IMR-90 (cell line): ENCODE data around the gene LRRFIP1. TPM values are rescaled to one million over a fixed set of nuclear protein-coding genes. Genes with fewer than 3 reads are reported as not detected.
A peak's percentile ranks its signal among the peaks of the same experiment; 100 is the strongest.

Source experiments
- ATAC-seq: fragments of 200-7000 bp; cut with Tn5 transposase; 2 replicates; pipeline ENCODE4 v1.9.1; 2020; ENCODE audit warnings: low read depth, mild to moderate bottlenecking, moderate library complexity
- BruUV-seq: library from RNA; stranded (reverse); fragments of 400-500 nt; replicated peaks from 2 replicates; lab custom pipeline; 2021; lab: Mats Ljungman, UMichigan
- CTCF ChIA-PET: fragments of 300-600 bp; formaldehyde crosslinking; extraction: SDS; loops from one replicate; lab custom pipeline; 2021; ENCODE audit warnings: antibody characterized with exemption; lab: Yijun Ruan, JAX
- POLR2A ChIA-PET: fragments of 300-600 bp; sonication (Branson Sonifier 250); formaldehyde crosslinking; loops from one replicate; lab custom pipeline; 2022; ENCODE audit warnings: antibody characterized with exemption; ENCODE audit not compliant: unreplicated experiment; lab: Charles Lee
- DNase-seq: peaks from one replicate; pipeline ENCODE4 v3.0.0; 2013
- H2AFZ ChIP-seq: replicated peaks from 2 replicates; pipeline ENCODE3; 2013; ENCODE audit warnings: low read length, mild to moderate bottlenecking; ENCODE audit not compliant: poor library complexity
- H2AK5ac ChIP-seq: 2 replicates; pipeline ENCODE4 v1.6.1; 2013; ENCODE audit warnings: low read depth, low read length, inconsistent platforms
- H2AK9ac ChIP-seq: replicated peaks from 2 replicates; pipeline ENCODE3; 2013; ENCODE audit warnings: mild to moderate bottlenecking, low read depth, low read length, moderate library complexity; ENCODE audit not compliant: poor library complexity
- H2BK120ac ChIP-seq: 2 replicates; pipeline ENCODE4 v1.6.1; 2013; ENCODE audit warnings: low read depth, low read length, inconsistent platforms
- H2BK15ac ChIP-seq: 3 replicates; pipeline ENCODE4 v1.6.1; 2013; ENCODE audit warnings: low read depth, low read length, inconsistent platforms
- H2BK20ac ChIP-seq: 2 replicates; pipeline ENCODE4 v1.6.1; 2013; ENCODE audit warnings: low read depth, mild to moderate bottlenecking, inconsistent platforms, low read length, moderate library complexity
- H2BK5ac ChIP-seq: 2 replicates; pipeline ENCODE4 v1.6.1; 2013; ENCODE audit warnings: mild to moderate bottlenecking, low read depth, low read length, inconsistent platforms; ENCODE audit not compliant: poor library complexity, severe bottlenecking
- H3K14ac ChIP-seq: replicated peaks from 2 replicates; pipeline ENCODE4 v1.6.1; 2013; ENCODE audit warnings: low read depth, low read length, inconsistent platforms
- H3K18ac ChIP-seq: 2 replicates; pipeline ENCODE4 v1.6.1; 2013; ENCODE audit warnings: low read depth, low read length, control low read depth
- H3K23ac ChIP-seq: 2 replicates; pipeline ENCODE4 v1.6.1; 2013; ENCODE audit warnings: low read depth, low read length, inconsistent platforms
- H3K27ac ChIP-seq: 2 replicates; pipeline ENCODE4 v1.5.1; 2013; ENCODE audit warnings: mild to moderate bottlenecking, control low read depth, low read length; ENCODE audit not compliant: insufficient read depth
- H3K27me3 ChIP-seq: 2 replicates; pipeline ENCODE4 v1.6.1; 2013; ENCODE audit warnings: low read length; ENCODE audit not compliant: control insufficient read depth, insufficient read depth
- H3K36me3 ChIP-seq: 2 replicates; pipeline ENCODE4 v1.6.1; 2013; ENCODE audit warnings: low read length, mixed read lengths; ENCODE audit not compliant: control insufficient read depth, insufficient read depth
- H3K4ac ChIP-seq: 2 replicates; pipeline ENCODE4 v1.6.1; 2013; ENCODE audit warnings: low read depth, low read length, inconsistent platforms
- H3K4me1 ChIP-seq: 2 replicates; pipeline ENCODE4 v1.6.1; 2013; ENCODE audit warnings: low read length, mixed read lengths; ENCODE audit not compliant: control insufficient read depth, insufficient read depth
- H3K4me2 ChIP-seq: 2 replicates; pipeline ENCODE4 v1.6.1; 2013; ENCODE audit warnings: low read depth, mild to moderate bottlenecking, control low read depth, low read length, moderate library complexity
- H3K4me3 ChIP-seq: 2 replicates; pipeline ENCODE4 v1.5.1; 2013; ENCODE audit warnings: low read depth, mild to moderate bottlenecking, control low read depth, low read length, moderate library complexity; ENCODE audit not compliant: insufficient read depth
- H3K56ac ChIP-seq: 2 replicates; pipeline ENCODE4 v1.6.1; 2013; ENCODE audit warnings: low read length, inconsistent platforms; ENCODE audit not compliant: insufficient read depth; ENCODE audit errors: extremely low read depth
- H3K79me1 ChIP-seq, 2 experiments: 2 replicates each; pipeline ENCODE4 v1.6.1; 2013; ENCODE audit warnings: low read length in 2 of 2, inconsistent platforms in 1 of 2, low read depth in 1 of 2
- H3K9ac ChIP-seq: 2 replicates; pipeline ENCODE4 v1.6.1; 2013; ENCODE audit warnings: low read depth, low read length, control low read depth
- H3K9me1 ChIP-seq: 2 replicates; pipeline ENCODE4 v1.6.1; 2013; ENCODE audit warnings: low read length, inconsistent platforms; ENCODE audit not compliant: insufficient read depth
- H3K9me3 ChIP-seq: 2 replicates; pipeline ENCODE4 v1.6.1; 2013; ENCODE audit warnings: low read length; ENCODE audit not compliant: control insufficient read depth, insufficient read depth
- H4K20me1 ChIP-seq: 2 replicates; pipeline ENCODE4 v1.6.1; 2013; ENCODE audit warnings: low read length, inconsistent platforms; ENCODE audit not compliant: insufficient read depth
- H4K5ac ChIP-seq: 2 replicates; pipeline ENCODE4 v1.6.1; 2013; ENCODE audit warnings: mild to moderate bottlenecking, low read depth, low read length, control low read depth
- H4K8ac ChIP-seq, 2 experiments: 2 replicates each; pipeline ENCODE4 v1.6.1; 2013; ENCODE audit warnings: low read depth in 2 of 2, low read length in 2 of 2, control low read depth in 1 of 2, inconsistent platforms in 1 of 2
- H4K91ac ChIP-seq: 2 replicates; pipeline ENCODE4 v1.6.1; 2013; ENCODE audit warnings: low read depth, low read length, inconsistent platforms; ENCODE audit not compliant: insufficient read depth
- BHLHE40 ChIP-seq: fragments of 150-350 bp; IDR thresholded peaks from 2 replicates; pipeline ENCODE4 v1.6.1; 2016; ENCODE audit warnings: mild to moderate bottlenecking, low read depth, low read length
- FOS ChIP-seq: fragments of 150-350 bp; IDR thresholded peaks from 2 replicates; pipeline ENCODE4 v1.6.1; 2016; ENCODE audit warnings: low read depth, low read length
- MAFK ChIP-seq: IDR thresholded peaks from 2 replicates; pipeline ENCODE4 v1.6.1; 2012; ENCODE audit warnings: low read depth, low read length, improper control_type of control experiment
- MAZ ChIP-seq: IDR thresholded peaks from 2 replicates; pipeline ENCODE4 v1.6.1; 2012; ENCODE audit warnings: low read depth, mild to moderate bottlenecking, low read length, improper control_type of control experiment, moderate library complexity, borderline replicate concordance
- MXI1 ChIP-seq: IDR thresholded peaks from 2 replicates; pipeline ENCODE4 v1.6.1; 2012; ENCODE audit warnings: low read depth, mild to moderate bottlenecking, low read length, moderate library complexity, borderline replicate concordance
- NFE2L2 ChIP-seq: fragments of 150-350 bp; IDR thresholded peaks from 2 replicates; pipeline ENCODE4 v1.6.1; 2016; ENCODE audit warnings: low read depth, mild to moderate bottlenecking, low read length
- RCOR1 ChIP-seq: IDR thresholded peaks from 2 replicates; pipeline ENCODE4 v1.6.1; 2012; ENCODE audit warnings: mild to moderate bottlenecking, low read length, improper control_type of control experiment; ENCODE audit not compliant: insufficient replicate concordance
- RFX5 ChIP-seq: IDR thresholded peaks from 2 replicates; pipeline ENCODE4 v1.8.0; 2012; ENCODE audit warnings: low read depth, mild to moderate bottlenecking, low read length, moderate library complexity
- WGBS, 2 experiments: methylation state at CpG; one replicate each; pipeline versions ENCODE4 v1.1.5 to v1.1.7; 2013; ENCODE audit warnings: missing lambda C conversion rate in 2 of 2; ENCODE audit not compliant: insufficient read length in 1 of 2; ENCODE audit errors: extremely low coverage in 2 of 2; 5-methylcytosine and 5-hydroxymethylcytosine counted together
- dilution Hi-C: fragments of 300-500 bp; cut with HindIII; formaldehyde crosslinking; loops from one replicate; pipeline ENCODE4 v1.14.3; 2018; ENCODE audit warnings: low sequenced_read_pairs; ENCODE audit not compliant: unreplicated experiment
- in situ Hi-C: fragments of 300-500 bp; cut with MboI; formaldehyde crosslinking; loops from 3 replicates; pipeline ENCODE4 v1.14.3; 2019; ENCODE audit warnings: low sequenced_read_pairs, inconsistent platforms, mixed read lengths
- intact Hi-C: fragments of 100-400 bp; cut with micrococcal nuclease; formaldehyde crosslinking; loops from 2 replicates; pipeline ENCODE4 v1.10.0; 2022
- polyA plus RNA-seq, 3 experiments: library from polyadenylated mRNA; depleted of rRNA; stranded (reverse); fragments of >200 nt; gene quantifications; 2 replicates each; pipeline ENCODE4 v1.2.3, GENCODE V29; 2012; ENCODE audit warnings: low replicate concordance in 1 of 3
- total RNA-seq: library from RNA; depleted of rRNA; stranded (reverse); fragments of >200 nt; gene quantifications from 2 replicates; pipeline ENCODE4 v1.2.3, GENCODE V29; 2012
- TF ChIP-seq, protein P1 (sequence below): conservative IDR thresholded peaks from 2 replicates; pipeline ENCODE4 v1.5.1; 2012; ENCODE audit warnings: mild to moderate bottlenecking, low read depth, low read length, improper control_type of control experiment
- TF ChIP-seq, protein P2 (sequence below): fragments of 150-350 bp; IDR thresholded peaks from 2 replicates; pipeline ENCODE4 v1.6.1; 2016; ENCODE audit warnings: low read depth, mild to moderate bottlenecking, low read length, moderate library complexity, borderline replicate concordance
- TF ChIP-seq, protein P3 (sequence below): fragments of 150-350 bp; IDR thresholded peaks from 2 replicates; pipeline ENCODE4 v1.6.1; 2017; ENCODE audit warnings: mild to moderate bottlenecking, antibody characterized with exemption, low read length, low read depth

The LRRFIP1 gene
- total and polyA plus RNA-seq, 2 of the 4 experiments (the other 2 are of a cell fraction): 52.2 to 54.4 TPM

DNA sequence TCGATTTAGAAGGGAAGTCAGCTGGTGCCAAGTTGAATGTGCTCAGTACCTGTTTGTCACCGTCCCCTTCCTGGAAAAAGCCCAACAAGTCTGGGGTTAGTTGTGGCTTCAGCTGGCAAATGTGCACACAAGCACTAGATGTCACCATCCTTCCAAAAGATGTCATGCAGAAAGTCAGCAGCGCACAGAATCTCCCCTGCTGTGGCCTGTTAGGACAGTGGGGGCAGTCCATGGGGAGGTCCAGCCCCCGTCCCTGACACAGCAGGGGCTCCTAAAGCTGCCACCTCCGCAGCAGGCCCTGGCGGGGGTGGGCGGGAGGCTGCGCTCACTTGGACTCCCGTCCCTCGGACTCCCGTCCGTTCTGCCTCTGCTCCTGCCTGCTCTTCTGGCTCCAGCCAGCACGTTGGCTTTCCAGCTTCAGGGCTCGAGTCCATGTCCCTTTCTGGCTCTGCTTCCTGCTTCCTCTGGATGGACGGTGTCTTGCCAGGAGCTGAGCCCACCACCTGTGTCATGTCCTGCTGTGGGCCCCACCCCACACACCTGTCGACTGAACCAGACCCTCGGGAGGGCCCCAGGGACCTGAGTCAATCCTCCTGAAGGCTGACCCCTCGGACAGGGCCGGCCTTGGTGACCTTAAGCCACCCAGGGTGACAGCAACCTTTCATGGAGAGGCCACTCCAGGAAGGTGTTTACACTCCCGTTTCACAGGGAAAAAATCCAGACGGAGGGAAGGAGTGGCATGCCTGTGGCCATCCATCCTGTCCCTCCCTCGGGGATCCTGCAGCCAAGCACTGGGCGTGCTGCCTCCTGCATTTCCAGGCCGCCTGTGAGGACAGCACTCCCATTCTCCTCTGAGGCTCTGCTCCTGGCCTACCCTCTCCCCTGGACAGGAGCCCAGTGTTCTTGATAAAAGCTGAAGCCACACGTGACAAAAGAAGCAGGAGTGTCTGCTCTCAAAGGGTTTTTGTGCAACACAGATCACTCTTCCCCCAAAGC is 45.3 kb upstream of the LRRFIP1 start:
- 0 out of 2 replicates have a peak, but pooled peaks cover 3% of the 10 kb centered on the region for H3K9me1 ChIP-seq
- H3K14ac ChIP-seq: peak overlapping the region; percentile 43
- no peaks in the 10 kb centered on the region for H3K9me3 ChIP-seq
- H4K8ac ChIP-seq: peak overlapping the region in 1 of 2 experiments; percentile 71; a peak in 1 of 4 replicates
- intact Hi-C loops: loop anchor here (1.0 to 2.0 kb wide), 3 partner anchors 91 to 192 kb away; no protein-coding TSS in a partner anchor
- POLR2A ChIA-PET: interaction anchor here (0.6 to 0.8 kb wide), 2 partner anchors 10 to 168 kb away, joined by 6 to 10 read pairs; partner anchors contain the start of gene COL6A3
- dilution Hi-C loops: no loop called here
- peak overlapping the region; percentile 80 for H2AK5ac ChIP-seq
- H3K4ac ChIP-seq: peak overlapping the region; percentile 65
- no peak overlapping the region for H3K9ac ChIP-seq
- H4K20me1 ChIP-seq: no peaks in the 10 kb centered on the region
- H2AFZ ChIP-seq: peak overlapping the region; percentile 89
- peak overlapping the region; percentile 38; the same call in 1 of the 2 replicates for H3K4me2 ChIP-seq
- H3K4me3 ChIP-seq: no peak overlapping the region
- no TSS peak for BruUV-seq
- no peak overlapping the region for H3K27ac ChIP-seq
- 0 out of 2 replicates have a peak overlapping the region, but pooled peaks have one; percentile 5 for H4K91ac ChIP-seq
- H3K18ac ChIP-seq: no peak overlapping the region
- in situ Hi-C loops: no loop called here
- H3K4me1 ChIP-seq: no peaks in the 10 kb centered on the region
- H3K79me1 ChIP-seq: no peaks in the 10 kb centered on the region
- 25% methylated on average over 7 of the region's 25 CpGs; no CpG with 5 or more reads in 1 of the 2 experiments for WGBS, 2 experiments
- H3K56ac ChIP-seq: no peak overlapping the region
- no peak overlapping the region for H3K23ac ChIP-seq
- CTCF ChIA-PET: interaction anchor here (0.6 to 2.9 kb wide), 13 partner anchors 10 to 754 kb away, joined by 3 to 20 read pairs (median 3); no protein-coding TSS in a partner anchor
- peak overlapping the region; percentile 61; the same call in 1 of the 2 replicates for H2BK120ac ChIP-seq
- peak overlapping the region; percentile 90 for H2AK9ac ChIP-seq
- 0 out of 2 replicates have a peak overlapping the region, but pooled peaks have one; percentile 35 for H2BK20ac ChIP-seq
- DNase-seq (peak; percentile 71), ATAC-seq (peak; percentile 92)
- H2BK15ac ChIP-seq: peak overlapping the region; percentile 62; the same call in 2 of the 3 replicates
- H3K27me3 ChIP-seq: peaks cover 4% of the 10 kb centered on the region; the same call in 1 of the 2 replicates
- no peak overlapping the region for H2BK5ac ChIP-seq
- no peak overlapping the region for H4K5ac ChIP-seq
- H3K36me3 ChIP-seq: no peaks in the 10 kb centered on the region
- TF ChIP-seq, protein P1, sequence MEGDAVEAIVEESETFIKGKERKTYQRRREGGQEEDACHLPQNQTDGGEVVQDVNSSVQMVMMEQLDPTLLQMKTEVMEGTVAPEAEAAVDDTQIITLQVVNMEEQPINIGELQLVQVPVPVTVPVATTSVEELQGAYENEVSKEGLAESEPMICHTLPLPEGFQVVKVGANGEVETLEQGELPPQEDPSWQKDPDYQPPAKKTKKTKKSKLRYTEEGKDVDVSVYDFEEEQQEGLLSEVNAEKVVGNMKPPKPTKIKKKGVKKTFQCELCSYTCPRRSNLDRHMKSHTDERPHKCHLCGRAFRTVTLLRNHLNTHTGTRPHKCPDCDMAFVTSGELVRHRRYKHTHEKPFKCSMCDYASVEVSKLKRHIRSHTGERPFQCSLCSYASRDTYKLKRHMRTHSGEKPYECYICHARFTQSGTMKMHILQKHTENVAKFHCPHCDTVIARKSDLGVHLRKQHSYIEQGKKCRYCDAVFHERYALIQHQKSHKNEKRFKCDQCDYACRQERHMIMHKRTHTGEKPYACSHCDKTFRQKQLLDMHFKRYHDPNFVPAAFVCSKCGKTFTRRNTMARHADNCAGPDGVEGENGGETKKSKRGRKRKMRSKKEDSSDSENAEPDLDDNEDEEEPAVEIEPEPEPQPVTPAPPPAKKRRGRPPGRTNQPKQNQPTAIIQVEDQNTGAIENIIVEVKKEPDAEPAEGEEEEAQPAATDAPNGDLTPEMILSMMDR: peak; percentile 66
- TF ChIP-seq MXI1 (no peak), FOS (no peak), MAFK (no peak), RCOR1 (no peak), NFE2L2 (no peak), BHLHE40 (no peak), RFX5 (no peak), MAZ (0 out of 2 replicates have a peak, but pooled peaks have one; percentile 9)
- TF ChIP-seq, protein P2, sequence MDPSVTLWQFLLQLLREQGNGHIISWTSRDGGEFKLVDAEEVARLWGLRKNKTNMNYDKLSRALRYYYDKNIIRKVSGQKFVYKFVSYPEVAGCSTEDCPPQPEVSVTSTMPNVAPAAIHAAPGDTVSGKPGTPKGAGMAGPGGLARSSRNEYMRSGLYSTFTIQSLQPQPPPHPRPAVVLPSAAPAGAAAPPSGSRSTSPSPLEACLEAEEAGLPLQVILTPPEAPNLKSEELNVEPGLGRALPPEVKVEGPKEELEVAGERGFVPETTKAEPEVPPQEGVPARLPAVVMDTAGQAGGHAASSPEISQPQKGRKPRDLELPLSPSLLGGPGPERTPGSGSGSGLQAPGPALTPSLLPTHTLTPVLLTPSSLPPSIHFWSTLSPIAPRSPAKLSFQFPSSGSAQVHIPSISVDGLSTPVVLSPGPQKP: no peak
- TF ChIP-seq, protein P3, sequence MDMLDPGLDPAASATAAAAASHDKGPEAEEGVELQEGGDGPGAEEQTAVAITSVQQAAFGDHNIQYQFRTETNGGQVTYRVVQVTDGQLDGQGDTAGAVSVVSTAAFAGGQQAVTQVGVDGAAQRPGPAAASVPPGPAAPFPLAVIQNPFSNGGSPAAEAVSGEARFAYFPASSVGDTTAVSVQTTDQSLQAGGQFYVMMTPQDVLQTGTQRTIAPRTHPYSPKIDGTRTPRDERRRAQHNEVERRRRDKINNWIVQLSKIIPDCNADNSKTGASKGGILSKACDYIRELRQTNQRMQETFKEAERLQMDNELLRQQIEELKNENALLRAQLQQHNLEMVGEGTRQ: no peak
